Body of pancreas (tissue), 4 donors: ENCODE measurements around the gene HSPA5. TPM values are rescaled to one million over a fixed set of nuclear protein-coding genes. Genes with fewer than 3 reads are reported as not detected.

Source experiments
- ATAC-seq: fragments of 150-250 bp; one replicate; pipeline ENCODE4 v1.9.1; 2016
- DNase-seq, 4 donors: peaks; one replicate each; pipeline ENCODE4 v3.0.0-alpha.2; 2019
- H3K27ac ChIP-seq, 4 donors: fragments of 200-600 bp; sonication (generic); 1 replicate in 3 of 4; 2 replicates in 1 of 4; pipeline versions ENCODE4 v1.5.1 to v1.6.1; 2016 to 2019; ENCODE audit warnings: mild to moderate bottlenecking in 1 of 4, mixed read lengths in 1 of 4, moderate library complexity in 1 of 4
- H3K27me3 ChIP-seq, 2 donors: fragments of 200-600 bp; sonication (generic); one replicate each; pipeline ENCODE4 v1.6.0; 2016; ENCODE audit warnings: mild to moderate bottlenecking in 1 of 2
- H3K36me3 ChIP-seq, 2 donors: fragments of 200-600 bp; sonication (generic); replicated peaks in 1 of 2; 2 replicates each; pipeline ENCODE4 v1.5.1; 2016; ENCODE audit warnings: low read depth in 2 of 2; ENCODE audit not compliant: insufficient read depth in 1 of 2
- H3K4me1 ChIP-seq: fragments of 200-600 bp; sonication (generic); one replicate; pipeline ENCODE4 v1.6.0; 2016
- H3K4me3 ChIP-seq, 2 donors: fragments of 200-600 bp; sonication (generic); 1 replicate in 1 of 2; 2 replicates in 1 of 2; pipeline ENCODE4 v1.5.1; 2016 to 2019
- H3K9me3 ChIP-seq, 3 donors: fragments of 200-600 bp; sonication (generic); 1 replicate in 2 of 3; 2 replicates in 1 of 3; pipeline ENCODE4 v1.5.1; 2016
- CTCF ChIP-seq, 7 experiments: fragments of 450-650 bp in 4 of 7; fragments of 200-600 bp in 3 of 7; sonication (generic) in 3 of 7; IDR thresholded peaks; one replicate each; pipeline ENCODE4 v1.5.1; 2016 to 2019; ENCODE audit warnings: antibody characterized with exemption in 7 of 7
- POLR2A ChIP-seq, 3 donors: fragments of 450-650 bp; IDR thresholded peaks; one replicate each; pipeline ENCODE4 v1.6.1; 2016; ENCODE audit warnings: antibody characterized with exemption in 3 of 3, mild to moderate bottlenecking in 2 of 3
- WGBS, 2 donors: methylation state at CpG; one replicate each; pipeline ENCODE4 v1.1.5; 2017; 5-methylcytosine and 5-hydroxymethylcytosine counted together
- intact Hi-C: fragments of 100-400 bp; cut with DNase I; formaldehyde crosslinking; loops from one replicate; pipeline ENCODE4 v1.15.1; 2023
- total RNA-seq, 2 donors: library from RNA; depleted of rRNA; stranded (reverse); fragments of >200 nt; gene quantifications; one replicate each; pipeline ENCODE4 v1.1.0, GENCODE V29; 2016

Gene HSPA5
- total RNA-seq, 2 donors from 2014 or later, result 78.6 to 170 TPM

- no peak for DNase-seq
These were observed 5.1 kb upstream of the HSPA5 start for GRCh38 chr9:125246261-125246667.

GRCh38 chr9:125243792-125244260 lies 2.7 kb upstream of the HSPA5 start:
- WGBS, 2 donors, result 91 to 94% methylated on average over 15 of the region's 15 CpGs
- Histone ChIP-seq H3K4me3 (no peak overlapping the region), H3K9me3 (no peaks in the 10 kb centered on the region), H3K27ac (no peak overlapping the region), H3K4me1 (peaks cover 14% of the 10 kb centered on the region), H3K36me3 (no peaks in the 10 kb centered on the region), H3K27me3 (no peaks in the 10 kb centered on the region)
- intact Hi-C loops, result no loop called here
- no peak for TF ChIP-seq POLR2A (IDR thresholded peaks at IDR 0.05)
- TF ChIP-seq CTCF (IDR thresholded peaks at IDR 0.05), result no peak
- ATAC-seq (no peak), DNase-seq (no peak)

More at GRCh38 chr9:125246261-125246667, 5.1 kb upstream of the HSPA5 start:
- no peaks in the 10 kb centered on the region for H3K27me3 ChIP-seq
- no peak overlapping the region for H3K4me3 ChIP-seq
- no peaks in the 10 kb centered on the region for H3K9me3 ChIP-seq
- peak overlapping the region in 2 of 4 donors; percentile 1 to 54 for H3K27ac ChIP-seq
- no peak for ATAC-seq
- no peaks in the 10 kb centered on the region for H3K36me3 ChIP-seq
- H3K4me1 ChIP-seq, result peaks cover 7% of the 10 kb centered on the region
- TF ChIP-seq POLR2A (IDR thresholded peaks at IDR 0.05) (no peak), CTCF (IDR thresholded peaks at IDR 0.05) (no peak)
- 74 to 78% methylated on average over 6 of the region's 6 CpGs for whole genome bisulfite sequencing, 2 donors
- intact Hi-C loops, result no loop called here

GRCh38 chr9:125241863-125242739 lies 958 bp upstream of the HSPA5 start:
- DNase-seq, result peak; percentile 43 to 49 (median 48)
- Histone ChIP-seq H3K4me1 (peaks cover 30% of the 10 kb centered on the region), H3K4me3 (peak overlapping the region; percentile 21 to 22), H3K9me3 (no peaks in the 10 kb centered on the region), H3K27ac (peak overlapping the region; percentile 93 to 97 (median 94)), H3K27me3 (no peaks in the 10 kb centered on the region), H3K36me3 (peaks cover 0 to 5% of the 10 kb centered on the region in 2 donors)
- intact Hi-C loops, result no loop called here
- WGBS, 2 donors, result 15 to 19% methylated on average over 26 to 27 of the region's 27 CpGs
- peak; percentile 3 for ATAC-seq
- TF ChIP-seq POLR2A (IDR thresholded peaks at IDR 0.05), result no peak
- no peak for TF ChIP-seq CTCF (IDR thresholded peaks at IDR 0.05)

- intact Hi-C loops, result no loop called here
- Histone ChIP-seq H3K9me3 (no peaks in the 10 kb centered on the region), H3K36me3 (peaks cover 0 to 5% of the 10 kb centered on the region in 2 donors), H3K4me3 (peak overlapping the region; percentile 84 to 94), H3K4me1 (peaks cover 45% of the 10 kb centered on the region), H3K27me3 (no peaks in the 10 kb centered on the region), H3K27ac (peak overlapping the region; percentile 84 to 97 (median 94))
- DNase-seq (peak; percentile 54 to 64 (median 61)), ATAC-seq (peak; percentile 10)
- 0% methylated on average over 3 to 32 of the region's 33 CpGs for WGBS, 2 donors
- TF ChIP-seq POLR2A (IDR thresholded peaks at IDR 0.05) (no peak), CTCF (IDR thresholded peaks at IDR 0.05) (no peak)
These were observed 519 bp downstream of the HSPA5 start for GRCh38 chr9:125240649-125240999.
